ENCODE data around the gene CHMP4B.

Gene CHMP4B

GRCh38 chr20:33796263-33796906 is 14.8 kb upstream of the CHMP4B start:
- H3K27ac ChIP-seq: no peak overlapping the region
- H4K20me1 ChIP-seq (ENCODE audit: insufficient read depth): no peaks in the 10 kb centered on the region
- no peaks in the 10 kb centered on the region for H3K79me2 ChIP-seq (ENCODE audit: insufficient read depth, low read depth)
- no peak overlapping the region for H3K4me2 ChIP-seq
- no peaks in the 10 kb centered on the region for H3K27me3 ChIP-seq (ENCODE audit: insufficient read depth, low read depth)
- H3K9ac ChIP-seq: no peak overlapping the region
- H3K36me3 ChIP-seq (ENCODE audit: insufficient read depth): no peaks in the 10 kb centered on the region
- peaks cover 11% of the 10 kb centered on the region for H3K4me1 ChIP-seq (ENCODE audit: low read depth, poor library complexity, severe bottlenecking)
- TF ChIP-seq, protein P1, sequence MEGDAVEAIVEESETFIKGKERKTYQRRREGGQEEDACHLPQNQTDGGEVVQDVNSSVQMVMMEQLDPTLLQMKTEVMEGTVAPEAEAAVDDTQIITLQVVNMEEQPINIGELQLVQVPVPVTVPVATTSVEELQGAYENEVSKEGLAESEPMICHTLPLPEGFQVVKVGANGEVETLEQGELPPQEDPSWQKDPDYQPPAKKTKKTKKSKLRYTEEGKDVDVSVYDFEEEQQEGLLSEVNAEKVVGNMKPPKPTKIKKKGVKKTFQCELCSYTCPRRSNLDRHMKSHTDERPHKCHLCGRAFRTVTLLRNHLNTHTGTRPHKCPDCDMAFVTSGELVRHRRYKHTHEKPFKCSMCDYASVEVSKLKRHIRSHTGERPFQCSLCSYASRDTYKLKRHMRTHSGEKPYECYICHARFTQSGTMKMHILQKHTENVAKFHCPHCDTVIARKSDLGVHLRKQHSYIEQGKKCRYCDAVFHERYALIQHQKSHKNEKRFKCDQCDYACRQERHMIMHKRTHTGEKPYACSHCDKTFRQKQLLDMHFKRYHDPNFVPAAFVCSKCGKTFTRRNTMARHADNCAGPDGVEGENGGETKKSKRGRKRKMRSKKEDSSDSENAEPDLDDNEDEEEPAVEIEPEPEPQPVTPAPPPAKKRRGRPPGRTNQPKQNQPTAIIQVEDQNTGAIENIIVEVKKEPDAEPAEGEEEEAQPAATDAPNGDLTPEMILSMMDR (conservative IDR thresholded peaks at IDR 0.05; ENCODE audit: low read depth, low read length): no peak
- H3K4me3 ChIP-seq (IDR thresholded peaks at IDR 0.05; ENCODE audit: insufficient read depth, low read depth, low read length): no peak overlapping the region
- no peak overlapping the region for H2AFZ ChIP-seq (ENCODE audit: low read depth)

- H3K9ac ChIP-seq: no peak overlapping the region
- H3K36me3 ChIP-seq (ENCODE audit: insufficient read depth): no peaks in the 10 kb centered on the region
- peaks cover 7% of the 10 kb centered on the region for H3K4me1 ChIP-seq (ENCODE audit: low read depth, poor library complexity, severe bottlenecking)
- H3K4me3 ChIP-seq (IDR thresholded peaks at IDR 0.05; ENCODE audit: insufficient read depth, low read depth, low read length): no peak overlapping the region
- no peak overlapping the region for H2AFZ ChIP-seq (ENCODE audit: low read depth)
- H3K4me2 ChIP-seq: no peak overlapping the region
- TF ChIP-seq, protein P1 (conservative IDR thresholded peaks at IDR 0.05; ENCODE audit: low read depth, low read length): no peak
- no peak overlapping the region for H3K27ac ChIP-seq
- no peaks in the 10 kb centered on the region for H3K79me2 ChIP-seq (ENCODE audit: insufficient read depth, low read depth)
- no peaks in the 10 kb centered on the region for H3K27me3 ChIP-seq (ENCODE audit: insufficient read depth, low read depth)
- H4K20me1 ChIP-seq (ENCODE audit: insufficient read depth): no peaks in the 10 kb centered on the region
Measured at GRCh38 chr20:33796907-33797544, 14.1 kb upstream of the CHMP4B start.

DNA sequence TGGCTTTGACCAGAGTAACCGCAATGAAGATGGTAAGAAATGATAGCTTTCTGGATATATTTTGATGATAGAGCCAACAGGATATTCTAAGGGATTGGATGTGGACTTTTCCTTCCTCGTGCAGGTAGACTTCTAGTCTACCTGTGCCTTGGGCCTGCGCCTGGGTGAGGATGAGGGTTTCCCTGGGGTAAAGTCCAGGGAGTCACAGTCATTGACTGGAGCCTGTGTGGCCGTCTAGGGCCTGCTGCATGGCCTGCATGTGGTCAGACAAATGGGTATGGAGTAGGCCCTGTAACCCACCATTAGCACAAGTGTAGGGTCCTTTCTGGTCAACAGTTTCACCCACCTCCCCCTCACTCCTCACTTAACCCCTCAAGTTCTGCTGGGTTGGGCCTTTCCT is 12.7 kb upstream of the CHMP4B start:
- no peak overlapping the region for H3K4me2 ChIP-seq
- H3K27ac ChIP-seq: no peak overlapping the region
- no peaks in the 10 kb centered on the region for H4K20me1 ChIP-seq (ENCODE audit: insufficient read depth)
- no peaks in the 10 kb centered on the region for H3K27me3 ChIP-seq (ENCODE audit: insufficient read depth, low read depth)
- no peak overlapping the region for H2AFZ ChIP-seq (ENCODE audit: low read depth)
- TF ChIP-seq, protein P1 (conservative IDR thresholded peaks at IDR 0.05; ENCODE audit: low read depth, low read length): no peak
- H3K79me2 ChIP-seq (ENCODE audit: insufficient read depth, low read depth): no peaks in the 10 kb centered on the region
- H3K9ac ChIP-seq: no peak overlapping the region
- peaks cover 3% of the 10 kb centered on the region for H3K4me1 ChIP-seq (ENCODE audit: low read depth, poor library complexity, severe bottlenecking)
- no peak overlapping the region for H3K4me3 ChIP-seq (IDR thresholded peaks at IDR 0.05; ENCODE audit: insufficient read depth, low read depth, low read length)
- no peaks in the 10 kb centered on the region for H3K36me3 ChIP-seq (ENCODE audit: insufficient read depth)

DNA sequence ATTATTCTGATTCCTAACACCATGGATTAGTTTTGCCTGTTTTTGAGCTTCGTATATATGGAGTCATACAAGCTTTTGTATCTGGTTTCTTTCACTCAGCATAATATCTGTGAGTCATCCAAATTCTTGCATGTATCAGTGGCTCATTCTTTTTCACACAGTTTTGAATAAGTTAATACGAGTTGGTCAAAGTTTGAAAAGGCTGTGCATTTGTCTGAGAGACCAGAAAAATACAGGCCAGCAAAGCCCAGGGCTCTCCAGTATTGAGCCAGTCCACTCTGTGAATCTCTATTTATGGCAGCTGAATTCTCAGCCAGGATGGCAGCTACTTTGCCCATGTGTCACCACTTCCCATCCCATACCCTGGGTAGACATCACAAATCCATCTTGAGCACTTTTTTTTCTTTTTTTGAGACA is 7.2 kb upstream of the CHMP4B start:
- Histone ChIP-seq H3K36me3 (ENCODE audit: insufficient read depth) (no peaks in the 10 kb centered on the region), H3K27ac (no peak overlapping the region), H3K4me1 (ENCODE audit: low read depth, poor library complexity, severe bottlenecking) (no peaks in the 10 kb centered on the region), H3K79me2 (ENCODE audit: insufficient read depth, low read depth) (no peaks in the 10 kb centered on the region), H3K27me3 (ENCODE audit: insufficient read depth, low read depth) (no peaks in the 10 kb centered on the region), H3K4me3 (IDR thresholded peaks at IDR 0.05; ENCODE audit: insufficient read depth, low read depth, low read length) (no peak overlapping the region), H4K20me1 (ENCODE audit: insufficient read depth) (no peaks in the 10 kb centered on the region), H2AFZ (ENCODE audit: low read depth) (no peak overlapping the region), H3K9ac (no peak overlapping the region), H3K4me2 (no peak overlapping the region)
- TF ChIP-seq, protein P1 (conservative IDR thresholded peaks at IDR 0.05; ENCODE audit: low read depth, low read length): no peak

All from KMS-11 (cell line).